HG03460 (cell line): ENCODE data around the gene UBA3.

Source experiments
- ATAC-seq: cut with Tn5 transposase; IDR thresholded peaks from one replicate; pipeline ENCODE4 v1.9.1; 2021; ENCODE audit not compliant: unreplicated experiment

Gene UBA3

DNA sequence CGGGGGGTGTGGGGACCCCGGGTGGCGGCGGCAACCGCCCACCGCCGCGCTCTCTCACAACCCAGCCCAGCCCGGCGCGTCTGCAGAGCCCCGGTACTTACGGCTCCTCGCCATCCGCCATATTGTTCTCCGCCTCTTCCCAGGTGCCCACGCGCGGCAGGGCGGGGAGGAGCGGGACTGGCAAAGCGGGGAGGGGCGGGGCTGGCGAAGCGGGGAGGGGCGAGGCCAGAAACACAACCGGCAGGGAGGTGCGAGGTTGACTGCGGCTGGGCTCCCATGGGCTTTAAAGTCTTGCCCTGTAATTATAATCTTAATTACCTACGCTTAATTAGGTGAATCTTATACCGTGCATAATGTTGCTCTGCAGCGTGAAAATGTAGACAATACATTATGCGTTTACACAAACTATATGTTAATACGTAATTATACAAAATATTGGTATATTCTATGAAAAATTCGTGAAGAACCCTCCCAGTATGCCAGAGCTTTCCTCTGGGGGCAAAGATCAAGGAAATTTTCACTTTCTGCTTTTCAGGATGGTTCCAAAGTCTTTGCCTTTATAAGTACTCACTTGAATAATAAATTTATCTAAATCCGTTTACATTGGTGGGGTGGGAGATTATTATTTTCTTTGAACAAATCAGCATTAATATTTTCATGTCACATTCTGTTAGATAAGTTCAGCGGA is at the start of gene UBA3:
Gene UBA3 (minus strand): TSS at position 133 of the 688 bp plus-strand sequence. CDS start 12 bp downstream, at position 121.
- peak; percentile 44 for ATAC-seq

- no peak for ATAC-seq
Observed at GRCh38 chr3:69129531-69129930, 49.4 kb upstream of the UBA3 start.

GRCh38 chr3:69128509-69128908 is 48.3 kb upstream of the UBA3 start:
- no peak for ATAC-seq

DNA sequence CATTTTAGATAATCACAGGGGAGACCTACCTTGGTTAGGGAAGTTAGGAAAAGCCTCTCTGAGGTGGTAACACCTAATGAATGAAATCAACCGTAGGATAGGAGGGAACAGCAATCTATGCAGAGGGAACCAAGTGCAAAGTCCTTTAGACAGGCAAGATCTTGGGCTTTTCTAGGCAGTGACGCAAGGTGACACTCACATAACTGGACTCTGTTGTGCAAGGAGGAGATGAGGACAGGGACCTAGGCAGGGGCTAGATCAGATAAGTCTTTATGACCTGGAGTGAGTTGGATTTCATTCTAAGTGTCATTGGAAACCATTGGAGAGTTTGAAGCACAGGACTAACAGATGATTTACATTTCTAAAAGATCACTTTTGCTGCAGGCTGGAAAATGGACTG is 46.8 kb upstream of the UBA3 start:
- ATAC-seq = no peak

- ATAC-seq = no peak
Observed at GRCh38 chr3:69126216-69126615, 46.1 kb upstream of the UBA3 start.

DNA sequence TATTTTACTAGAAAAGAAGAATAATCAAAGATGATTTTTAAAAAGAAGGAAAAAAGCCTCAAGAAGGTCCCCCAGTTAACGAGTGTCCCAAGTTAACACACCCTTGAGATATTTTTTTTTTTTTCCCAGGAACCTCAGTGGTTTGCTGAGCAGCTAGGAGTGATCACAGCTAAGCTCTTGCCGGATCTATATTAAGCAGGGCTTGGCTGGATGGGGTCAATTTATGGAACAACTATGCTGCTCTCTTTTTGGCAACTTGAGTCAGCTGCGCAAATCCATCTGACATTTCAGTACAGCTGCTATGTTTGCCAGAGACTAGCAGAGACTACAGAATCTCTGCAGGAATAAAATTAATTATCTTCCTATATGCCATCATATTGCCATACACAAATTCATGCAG is 42.2 kb upstream of the UBA3 start, which contains the start of gene LMOD3:
Gene LMOD3 (minus strand): TSS at position 193 of the 400 bp plus-strand sequence. CDS start 209 bp downstream, outside the sequence.
- ATAC-seq = no peak

- ATAC-seq = no peak
Observed at GRCh38 chr3:69121950-69122349, 41.8 kb upstream of the UBA3 start.

GRCh38 chr3:69121513-69121912 is 41.3 kb upstream of the UBA3 start:
- no peak for ATAC-seq

DNA sequence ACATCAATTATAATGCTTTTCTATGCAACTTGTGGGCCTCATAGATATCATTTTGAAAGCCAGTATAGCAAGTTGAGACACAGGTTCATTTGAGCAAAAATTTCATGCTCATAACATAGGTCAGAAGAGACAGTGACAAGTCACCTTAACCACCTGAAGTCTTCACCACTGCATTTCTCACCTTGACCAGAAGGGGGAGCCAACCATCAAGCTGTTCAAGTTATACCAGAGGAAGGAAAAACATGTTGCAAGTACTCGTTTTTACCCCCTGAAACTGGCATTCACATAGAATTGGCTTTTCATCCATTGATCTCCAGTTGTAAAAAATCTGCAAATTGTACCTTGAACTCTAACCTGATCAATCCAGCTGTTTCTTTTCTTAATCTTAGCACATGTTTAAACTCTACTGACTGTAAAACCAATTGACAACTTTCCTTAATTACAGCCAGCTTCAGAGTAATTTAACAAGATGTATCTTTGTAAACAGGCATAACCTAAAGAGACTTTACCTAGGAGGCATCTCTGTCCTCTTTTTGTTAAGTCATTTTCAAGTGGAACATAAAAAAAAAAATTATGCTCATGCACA is 40.8 kb upstream of the UBA3 start:
- no peak for ATAC-seq

GRCh38 chr3:69119681-69120080 is 39.5 kb upstream of the UBA3 start:
- ATAC-seq = no peak

DNA sequence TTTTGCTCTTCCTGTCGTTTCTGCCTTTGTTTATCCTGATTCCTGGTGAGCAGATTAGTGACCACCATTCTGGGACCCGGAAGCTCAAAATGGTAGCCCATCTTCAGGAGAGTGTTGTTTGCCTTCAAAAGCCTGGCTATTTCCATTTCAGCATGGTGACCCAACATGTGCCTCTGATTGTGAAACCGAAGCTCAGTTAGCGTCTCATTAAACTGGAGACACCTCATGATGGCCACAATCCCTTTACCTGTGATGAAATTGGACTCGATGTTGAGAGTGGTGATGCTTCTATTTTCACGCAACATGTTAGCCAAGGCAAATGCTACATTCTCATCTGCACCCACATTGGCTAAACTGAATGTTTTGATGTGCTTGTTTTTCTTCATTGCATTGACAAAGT is 39.0 kb upstream of the UBA3 start:
- no peak for ATAC-seq

DNA sequence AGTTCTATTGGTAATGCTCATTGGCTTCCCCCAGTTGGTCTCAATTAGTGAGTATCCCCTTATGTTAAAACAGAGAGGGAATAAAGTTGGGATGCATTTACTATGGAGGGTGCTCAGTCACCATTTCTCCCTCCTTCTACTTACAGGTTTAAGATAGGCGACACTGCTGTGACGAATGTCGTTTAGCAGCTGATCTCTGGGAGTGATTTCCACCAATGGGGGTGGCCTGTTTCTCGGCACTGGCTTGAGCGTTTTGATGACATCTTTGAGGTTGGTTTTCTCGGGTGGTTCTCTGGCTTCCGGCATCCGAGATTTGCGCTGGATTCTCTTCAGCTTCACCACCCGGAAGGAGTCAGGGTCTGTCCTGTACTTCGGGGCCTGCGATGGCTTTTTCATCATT is 38.4 kb upstream of the UBA3 start:
- no peak for ATAC-seq

GRCh38 chr3:69116897-69117296 is 36.7 kb upstream of the UBA3 start:
- ATAC-seq = no peak

- no peak for ATAC-seq
Observed at GRCh38 chr3:69116162-69116561, 36.0 kb upstream of the UBA3 start.

GRCh38 chr3:69115731-69116130 is 35.6 kb upstream of the UBA3 start:
- ATAC-seq = no peak

GRCh38 chr3:69113536-69113935 is 33.4 kb upstream of the UBA3 start:
- no peak for ATAC-seq

- no peak for ATAC-seq
Observed at GRCh38 chr3:69110941-69111546, 30.9 kb upstream of the UBA3 start.

DNA sequence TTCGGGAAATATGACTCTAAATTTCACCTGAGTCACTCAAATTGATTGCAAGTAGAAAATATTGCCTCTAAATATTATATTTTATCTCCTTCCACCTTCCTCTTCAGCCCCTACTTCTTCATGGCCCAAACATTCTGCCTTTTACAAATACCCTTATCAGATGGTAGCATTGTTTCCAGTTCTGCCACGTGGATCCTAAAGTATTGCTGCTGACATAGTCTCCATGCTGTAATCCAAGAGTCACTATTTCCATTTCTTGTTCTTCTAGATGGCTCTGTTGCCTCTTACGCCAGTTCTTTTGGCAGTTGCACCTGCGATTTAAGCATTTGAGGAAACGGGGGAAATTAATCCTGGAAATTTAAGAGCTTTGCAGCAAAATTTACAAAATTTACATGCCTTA is 28.6 kb upstream of the UBA3 start:
- ATAC-seq = no peak

DNA sequence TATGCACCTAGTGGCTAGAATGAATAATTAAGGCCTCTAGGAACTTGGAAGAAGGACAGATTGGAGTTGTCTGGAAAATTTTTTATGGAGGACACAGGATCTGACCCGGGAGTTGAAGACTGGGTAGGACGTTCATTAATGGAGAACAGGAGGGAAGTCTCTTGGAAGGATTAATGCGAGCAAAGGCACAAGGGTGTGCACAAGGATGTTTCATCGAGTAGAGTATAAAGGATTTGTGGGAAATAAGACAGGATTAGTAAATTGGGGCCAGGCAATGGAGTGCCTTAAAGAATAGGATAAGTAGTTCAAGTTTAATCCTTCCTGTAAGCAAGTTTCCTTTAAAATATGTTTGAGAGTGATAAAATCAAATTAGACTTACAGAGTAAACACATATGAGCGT is 27.7 kb upstream of the UBA3 start:
- ATAC-seq = no peak

GRCh38 chr3:69105320-69105719 is 25.2 kb upstream of the UBA3 start:
- ATAC-seq = no peak

GRCh38 chr3:69104586-69104985 is 24.4 kb upstream of the UBA3 start:
- ATAC-seq = no peak

DNA sequence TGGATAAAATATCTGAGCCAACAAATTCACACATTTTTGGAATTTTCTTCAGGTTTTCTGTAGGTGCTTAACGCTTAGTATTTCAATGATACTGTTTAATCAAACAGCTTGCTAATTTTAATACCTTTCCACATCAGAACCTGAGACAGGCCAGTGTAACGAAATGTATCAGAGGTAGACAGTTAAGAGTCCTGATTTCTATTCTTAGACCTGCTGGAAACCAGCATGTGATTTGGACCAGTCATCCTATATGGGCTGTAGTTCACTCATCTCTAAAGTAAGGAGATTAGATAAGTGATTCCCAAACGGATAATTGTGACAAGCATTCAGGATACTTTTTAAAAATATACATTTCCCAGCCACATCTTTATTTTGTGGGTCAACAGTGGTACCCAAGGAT is 23.0 kb upstream of the UBA3 start:
- no peak for ATAC-seq
